CD4-positive, alpha-beta T cell (primary cell): ENCODE measurements around the gene IFNL4. TPM values are rescaled to one million over a fixed set of nuclear protein-coding genes. Genes with fewer than 3 reads are reported as not detected.

Experiments used
- ATAC-seq: fragments of 200-7000 bp; cut with Tn5 transposase; one replicate; pipeline ENCODE4 v1.10.0; 2022; ENCODE audit warnings: mild to moderate bottlenecking; ENCODE audit not compliant: poor library complexity
- CTCF ChIA-PET: fragments of 350-600 bp; sonication (Branson Sonifier 250); formaldehyde crosslinking; loops from one replicate; lab custom pipeline; 2021; ENCODE audit warnings: antibody characterized with exemption, inconsistent platforms; lab: Charles Lee
- POLR2A ChIA-PET: fragments of 350-600 bp; sonication (Branson Sonifier 250); formaldehyde crosslinking; loops from one replicate; lab custom pipeline; 2021; ENCODE audit warnings: antibody characterized with exemption, inconsistent platforms; lab: Charles Lee
- DNase-seq, 14 experiments: peaks; one replicate each; pipeline ENCODE4 v3.0.0-alpha.2; 2013 to 2020; ENCODE audit warnings: mixed read lengths in 2 of 14
- H3K27ac ChIP-seq, 2 donors: one replicate each; pipeline versions ENCODE4 v1.5.1 to v1.7.0; 2013; ENCODE audit warnings: low read length in 2 of 2, low read depth in 1 of 2, mild to moderate bottlenecking in 1 of 2
- H3K27me3 ChIP-seq, 2 experiments: 1 replicate in 1 of 2; 2 replicates in 1 of 2; pipeline versions ENCODE4 v1.6.1 to v1.7.0; 2013; ENCODE audit warnings: low read length in 2 of 2, control low read depth in 1 of 2, mild to moderate bottlenecking in 1 of 2, moderate library complexity in 1 of 2; ENCODE audit not compliant: insufficient read depth in 2 of 2, control insufficient read depth in 1 of 2
- H3K36me3 ChIP-seq: one replicate; pipeline ENCODE4 v1.6.1; 2013; ENCODE audit warnings: low read length, control low read depth; ENCODE audit not compliant: insufficient read depth
- H3K4me1 ChIP-seq: one replicate; pipeline ENCODE4 v1.6.1; 2013; ENCODE audit warnings: low read length, control low read depth; ENCODE audit not compliant: insufficient read depth
- H3K4me3 ChIP-seq: one replicate; pipeline ENCODE4 v1.5.1; 2013; ENCODE audit warnings: mild to moderate bottlenecking, low read length, moderate library complexity
- H3K9me3 ChIP-seq, 2 experiments: 1 replicate in 1 of 2; 2 replicates in 1 of 2; pipeline versions ENCODE4 v1.6.1 to v1.7.0; 2013; ENCODE audit warnings: low read length in 2 of 2, mild to moderate bottlenecking in 2 of 2, control low read depth in 1 of 2, moderate library complexity in 1 of 2; ENCODE audit not compliant: control insufficient read depth in 1 of 2, insufficient read depth in 1 of 2
- H3K27ac Mint-ChIP-seq: one replicate; pipeline ENCODE4 v1.8.0; 2020; ENCODE audit warnings: mixed read lengths
- H3K27me3 Mint-ChIP-seq: one replicate; pipeline ENCODE4 v1.8.0; 2021; ENCODE audit warnings: mixed read lengths
- H3K36me3 Mint-ChIP-seq: one replicate; pipeline ENCODE4 v1.8.0; 2021; ENCODE audit warnings: low read depth, mixed read lengths
- H3K4me1 Mint-ChIP-seq: one replicate; pipeline ENCODE4 v1.8.0; 2021; ENCODE audit warnings: low read depth, mixed read lengths
- H3K4me3 Mint-ChIP-seq: one replicate; pipeline ENCODE4 v1.8.0; 2020; ENCODE audit warnings: mild to moderate bottlenecking, mixed read lengths
- H3K9me3 Mint-ChIP-seq: one replicate; pipeline ENCODE4 v1.8.0; 2020; ENCODE audit warnings: mixed read lengths
- CTCF ChIP-seq: fragments of 200-600 bp; IDR thresholded peaks from one replicate; pipeline ENCODE4 v1.8.0; 2022; ENCODE audit warnings: antibody characterized with exemption, mild to moderate bottlenecking
- intact Hi-C, 2 experiments: fragments of 100-400 bp; cut with DNase I in 1 of 2; cut with micrococcal nuclease in 1 of 2; formaldehyde crosslinking; loops; one replicate each; pipeline versions ENCODE4 v1.15.1 to v1.9.0; 2023 to 2025; cut with DNase I, micrococcal nuclease
- total RNA-seq, 174 experiments: library from RNA in 2 of 174; stranded (reverse) in 2 of 174; gene quantifications; one replicate each; pipeline ENCODE4 v1.2.3 and lab custom pipeline; 2021 to 2026

Gene IFNL4
- total RNA-seq, 2 experiments from 2014 or later, result not detected

GRCh38 chr19:39282021-39282420 is 33.4 kb upstream of the IFNL4 start:
- Histone ChIP-seq H3K9me3 (peaks cover 0 to 8% of the 10 kb centered on the region in 2 experiments), H3K27me3 (no peaks in the 10 kb centered on the region), H3K4me1 (no peaks in the 10 kb centered on the region), H3K36me3 (no peaks in the 10 kb centered on the region), H3K4me3 (no peak overlapping the region), H3K27ac (no peak overlapping the region)
- peaks cover 5% of the 10 kb centered on the region for H3K9me3 Mint-ChIP-seq
- ChIA-PET CTCF (no interaction called here), POLR2A (no interaction called here)
- no peak overlapping the region for H3K4me3 Mint-ChIP-seq
- no peaks in the 10 kb centered on the region for H3K36me3 Mint-ChIP-seq
- H3K4me1 Mint-ChIP-seq, result no peaks in the 10 kb centered on the region
- no peak for TF ChIP-seq CTCF
- peaks cover 17% of the 10 kb centered on the region for H3K27me3 Mint-ChIP-seq
- ATAC-seq, result no peak
- no peak for DNase-seq
- intact Hi-C loops, result no loop called here
- H3K27ac Mint-ChIP-seq, result no peak overlapping the region

- Histone ChIP-seq H3K9me3 (peaks cover 0 to 3% of the 10 kb centered on the region in 2 experiments), H3K36me3 (no peaks in the 10 kb centered on the region), H3K27me3 (no peaks in the 10 kb centered on the region), H3K4me3 (no peak overlapping the region), H3K4me1 (no peaks in the 10 kb centered on the region), H3K27ac (no peak overlapping the region)
- H3K4me1 Mint-ChIP-seq, result no peaks in the 10 kb centered on the region
- H3K9me3 Mint-ChIP-seq, result peaks cover 5% of the 10 kb centered on the region
- DNase-seq, result no peak
- POLR2A ChIA-PET, result no interaction called here
- H3K36me3 Mint-ChIP-seq, result no peaks in the 10 kb centered on the region
- ATAC-seq, result no peak
- no peak for TF ChIP-seq CTCF
- no peak overlapping the region for H3K27ac Mint-ChIP-seq
- CTCF ChIA-PET, result no interaction called here
- H3K4me3 Mint-ChIP-seq, result no peak overlapping the region
- intact Hi-C loops, result no loop called here
- H3K27me3 Mint-ChIP-seq, result peaks cover 12% of the 10 kb centered on the region
These were observed 28.9 kb upstream of the IFNL4 start for GRCh38 chr19:39277598-39277997.

DNA sequence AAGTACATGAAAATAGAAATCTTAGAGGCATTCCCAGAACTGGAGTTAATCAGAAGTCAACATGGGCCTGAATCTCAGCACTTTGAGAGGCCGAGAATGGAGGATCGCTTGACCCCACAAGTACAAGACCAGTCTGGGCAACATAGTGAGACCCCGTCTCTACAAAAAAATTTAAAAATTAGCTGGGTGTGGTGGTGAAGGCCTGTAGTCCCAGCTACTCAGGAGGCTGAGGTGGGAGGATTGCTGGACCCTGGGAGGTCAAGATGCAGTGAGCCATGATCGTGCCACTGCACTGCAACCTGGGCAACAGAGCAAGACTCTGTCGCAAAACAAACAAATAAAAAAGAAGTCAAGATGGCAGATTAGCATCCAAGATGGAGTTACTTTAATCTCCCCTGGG is 28.1 kb upstream of the IFNL4 start:
- ChIA-PET CTCF (no interaction called here), POLR2A (no interaction called here)
- no peaks in the 10 kb centered on the region for H3K27me3 ChIP-seq
- H3K27me3 Mint-ChIP-seq, result peaks cover 7% of the 10 kb centered on the region
- H3K4me3 Mint-ChIP-seq, result no peak overlapping the region
- no peak overlapping the region for H3K27ac Mint-ChIP-seq
- H3K4me1 Mint-ChIP-seq, result no peaks in the 10 kb centered on the region
- H3K4me1 ChIP-seq, result no peaks in the 10 kb centered on the region
- no peak overlapping the region for H3K4me3 ChIP-seq
- no peak for DNase-seq
- no peak for TF ChIP-seq CTCF
- intact Hi-C loops, result no loop called here
- H3K9me3 ChIP-seq, result no peaks in the 10 kb centered on the region
- no peaks in the 10 kb centered on the region for H3K36me3 Mint-ChIP-seq
- no peaks in the 10 kb centered on the region for H3K36me3 ChIP-seq
- no peak for ATAC-seq
- H3K9me3 Mint-ChIP-seq, result peaks cover 1% of the 10 kb centered on the region
- no peak overlapping the region for H3K27ac ChIP-seq
